ENCODE data around the gene GTF2I. TPM values are rescaled to one million over a fixed set of nuclear protein-coding genes. Genes with fewer than 3 reads are reported as not detected.
"Not testable (repeated sequence)": the region's sequence is repeated elsewhere in the genome, so short reads cannot be mapped to it uniquely, and the experiment has no call there.

GTF2I gene
- total and polyA plus RNA-seq, 9 donors: 101 to 171 (median 143) TPM

- no peak overlapping the region for H3K4me3 ChIP-seq (ENCODE audit: low read length)
- H3K9me3 ChIP-seq (replicated peaks; ENCODE audit: control insufficient read depth, low read depth, low read length): no peaks in the 10 kb centered on the region
- peaks cover 18% of the 10 kb centered on the region for H3K36me3 ChIP-seq (ENCODE audit: control insufficient read depth, insufficient read depth, low read length)
- no peaks in the 10 kb centered on the region for H3K4me1 ChIP-seq (ENCODE audit: control insufficient read depth, insufficient read depth, low read length)
- DNase-seq: no peak
- no peak overlapping the region for H3K27ac ChIP-seq (ENCODE audit: low read length)
- 44% methylated on average over 4 of the region's 6 CpGs for WGBS (ENCODE audit: insufficient coverage)
- no peaks in the 10 kb centered on the region for H3K27me3 ChIP-seq (ENCODE audit: control insufficient read depth, insufficient read depth, low read length)
These were observed 14.1 kb downstream of the GTF2I start for GRCh38 chr7:74671602-74672001.

GRCh38 chr7:74672343-74672915 lies 14.9 kb downstream of the GTF2I start:
- Histone ChIP-seq H3K4me1 (ENCODE audit: control insufficient read depth, insufficient read depth, low read length) (no peaks in the 10 kb centered on the region), H3K27ac (ENCODE audit: low read length) (no peak overlapping the region), H3K36me3 (ENCODE audit: control insufficient read depth, insufficient read depth, low read length) (peaks cover 14% of the 10 kb centered on the region), H3K4me3 (ENCODE audit: low read length) (no peak overlapping the region), H3K27me3 (ENCODE audit: control insufficient read depth, insufficient read depth, low read length) (no peaks in the 10 kb centered on the region), H3K9me3 (replicated peaks; ENCODE audit: control insufficient read depth, low read depth, low read length) (no peaks in the 10 kb centered on the region)
- WGBS (ENCODE audit: insufficient coverage): 100% methylated on average over 1 of the region's 6 CpGs
- no peak for DNase-seq

- no peak for DNase-seq
- 71% methylated on average over 5 of the region's 7 CpGs for WGBS (ENCODE audit: insufficient coverage)
- H3K9me3 ChIP-seq (replicated peaks; ENCODE audit: control insufficient read depth, low read depth, low read length): no peaks in the 10 kb centered on the region
- peaks cover 12% of the 10 kb centered on the region for H3K36me3 ChIP-seq (ENCODE audit: control insufficient read depth, insufficient read depth, low read length)
- no peak overlapping the region for H3K27ac ChIP-seq (ENCODE audit: low read length)
- no peaks in the 10 kb centered on the region for H3K27me3 ChIP-seq (ENCODE audit: control insufficient read depth, insufficient read depth, low read length)
- H3K4me3 ChIP-seq (ENCODE audit: low read length): no peak overlapping the region
- no peaks in the 10 kb centered on the region for H3K4me1 ChIP-seq (ENCODE audit: control insufficient read depth, insufficient read depth, low read length)
These were observed 16.6 kb downstream of the GTF2I start for GRCh38 chr7:74674166-74674565.

- Histone ChIP-seq H3K4me1 (ENCODE audit: control insufficient read depth, insufficient read depth, low read length) (no peaks in the 10 kb centered on the region), H3K4me3 (ENCODE audit: low read length) (no peak overlapping the region), H3K9me3 (replicated peaks; ENCODE audit: control insufficient read depth, low read depth, low read length) (no peaks in the 10 kb centered on the region), H3K27ac (ENCODE audit: low read length) (no peak overlapping the region), H3K27me3 (ENCODE audit: control insufficient read depth, insufficient read depth, low read length) (no peaks in the 10 kb centered on the region), H3K36me3 (ENCODE audit: control insufficient read depth, insufficient read depth, low read length) (peaks cover 11% of the 10 kb centered on the region)
- no peak for DNase-seq
- no CpG with 5 or more reads among the region's 3 CpGs for WGBS (ENCODE audit: insufficient coverage)
These were observed 25.3 kb downstream of the GTF2I start for GRCh38 chr7:74682829-74683228.

GRCh38 chr7:74683799-74684198 lies 26.3 kb downstream of the GTF2I start:
- peaks cover 11% of the 10 kb centered on the region for H3K36me3 ChIP-seq (ENCODE audit: control insufficient read depth, insufficient read depth, low read length)
- no peaks in the 10 kb centered on the region for H3K4me1 ChIP-seq (ENCODE audit: control insufficient read depth, insufficient read depth, low read length)
- H3K27ac ChIP-seq (ENCODE audit: low read length): no peak overlapping the region
- H3K4me3 ChIP-seq (ENCODE audit: low read length): no peak overlapping the region
- H3K9me3 ChIP-seq (replicated peaks; ENCODE audit: control insufficient read depth, low read depth, low read length): no peaks in the 10 kb centered on the region
- no CpG with 5 or more reads among the region's 5 CpGs for whole genome bisulfite sequencing (ENCODE audit: insufficient coverage)
- H3K27me3 ChIP-seq (ENCODE audit: control insufficient read depth, insufficient read depth, low read length): no peaks in the 10 kb centered on the region
- DNase-seq: no peak

GRCh38 chr7:74684473-74684872 lies 27.0 kb downstream of the GTF2I start:
- no peak for DNase-seq
- Histone ChIP-seq H3K4me3 (ENCODE audit: low read length) (no peak overlapping the region), H3K27me3 (ENCODE audit: control insufficient read depth, insufficient read depth, low read length) (no peaks in the 10 kb centered on the region), H3K9me3 (replicated peaks; ENCODE audit: control insufficient read depth, low read depth, low read length) (no peaks in the 10 kb centered on the region), H3K36me3 (ENCODE audit: control insufficient read depth, insufficient read depth, low read length) (peaks cover 10% of the 10 kb centered on the region), H3K27ac (ENCODE audit: low read length) (no peak overlapping the region), H3K4me1 (ENCODE audit: control insufficient read depth, insufficient read depth, low read length) (no peaks in the 10 kb centered on the region)
- WGBS (ENCODE audit: insufficient coverage): 86% methylated on average over 11 of the region's 11 CpGs

GRCh38 chr7:74684921-74685320 lies 27.4 kb downstream of the GTF2I start:
- peaks cover 13% of the 10 kb centered on the region for H3K36me3 ChIP-seq (ENCODE audit: control insufficient read depth, insufficient read depth, low read length)
- no peak overlapping the region for H3K4me3 ChIP-seq (ENCODE audit: low read length)
- H3K9me3 ChIP-seq (replicated peaks; ENCODE audit: control insufficient read depth, low read depth, low read length): no peaks in the 10 kb centered on the region
- 100% methylated on average over 1 of the region's 5 CpGs for WGBS (ENCODE audit: insufficient coverage)
- no peak for DNase-seq
- no peak overlapping the region for H3K27ac ChIP-seq (ENCODE audit: low read length)
- no peaks in the 10 kb centered on the region for H3K4me1 ChIP-seq (ENCODE audit: control insufficient read depth, insufficient read depth, low read length)
- H3K27me3 ChIP-seq (ENCODE audit: control insufficient read depth, insufficient read depth, low read length): no peaks in the 10 kb centered on the region

GRCh38 chr7:74690474-74690873 lies 33.0 kb downstream of the GTF2I start:
- Histone ChIP-seq H3K9me3 (replicated peaks; ENCODE audit: control insufficient read depth, low read depth, low read length) (peaks cover 13% of the 10 kb centered on the region), H3K4me3 (ENCODE audit: low read length) (no peak overlapping the region), H3K4me1 (ENCODE audit: control insufficient read depth, insufficient read depth, low read length) (no peaks in the 10 kb centered on the region), H3K27me3 (ENCODE audit: control insufficient read depth, insufficient read depth, low read length) (no peaks in the 10 kb centered on the region), H3K27ac (ENCODE audit: low read length) (no peak overlapping the region), H3K36me3 (ENCODE audit: control insufficient read depth, insufficient read depth, low read length) (peaks cover 49% of the 10 kb centered on the region)
- DNase-seq: no peak
- no CpG with 5 or more reads among the region's 3 CpGs for WGBS (ENCODE audit: insufficient coverage)

GRCh38 chr7:74704419-74704818 lies 46.9 kb downstream of the GTF2I start:
- 89% methylated on average over 1 of the region's 6 CpGs for WGBS (ENCODE audit: insufficient coverage)
- DNase-seq; H3K4me1 ChIP-seq (ENCODE audit: control insufficient read depth, insufficient read depth, low read length); H3K9me3 ChIP-seq (replicated peaks; ENCODE audit: control insufficient read depth, low read depth, low read length); H3K4me3 ChIP-seq (ENCODE audit: low read length); H3K27me3 ChIP-seq (ENCODE audit: control insufficient read depth, insufficient read depth, low read length); H3K27ac ChIP-seq (ENCODE audit: low read length): not testable (repeated sequence)
- H3K36me3 ChIP-seq (ENCODE audit: control insufficient read depth, insufficient read depth, low read length): peaks cover 70% of the 10 kb centered on the region

- H3K27ac ChIP-seq (ENCODE audit: low read length): no peak overlapping the region
- no peaks in the 10 kb centered on the region for H3K4me1 ChIP-seq (ENCODE audit: control insufficient read depth, insufficient read depth, low read length)
- no peak overlapping the region for H3K4me3 ChIP-seq (ENCODE audit: low read length)
- peaks cover 71% of the 10 kb centered on the region for H3K36me3 ChIP-seq (ENCODE audit: control insufficient read depth, insufficient read depth, low read length)
- H3K9me3 ChIP-seq (replicated peaks; ENCODE audit: control insufficient read depth, low read depth, low read length): no peaks in the 10 kb centered on the region
- no peaks in the 10 kb centered on the region for H3K27me3 ChIP-seq (ENCODE audit: control insufficient read depth, insufficient read depth, low read length)
- WGBS (ENCODE audit: insufficient coverage): 85% methylated on average over 9 of the region's 12 CpGs
- no peak for DNase-seq
These were observed 49.7 kb downstream of the GTF2I start for GRCh38 chr7:74707238-74707637.
